K562 treated with DMSO at 1 percent for 24 hours (cell line): ENCODE results near the gene POLR2I. TPM values are rescaled to one million over a fixed set of nuclear protein-coding genes. Genes with fewer than 3 reads are reported as not detected.

Experiments
- total RNA-seq: library from RNA; unstranded; fragments of 300-600 nt; gene quantifications from 2 replicates; pipeline ENCODE4 v1.2.3, GENCODE V29; 2022; ENCODE audit warnings: low read depth; ENCODE audit not compliant: insufficient read depth

POLR2I gene
- 89.6 and 182 TPM in 2 replicates for total RNA-seq

GRCh38 chr19:36114721-36115452, at the start of gene POLR2I:
POLR2I (minus strand) TSS chr19:36114875; CDS start chr19:36114856, 19 bp downstream.

DNA sequence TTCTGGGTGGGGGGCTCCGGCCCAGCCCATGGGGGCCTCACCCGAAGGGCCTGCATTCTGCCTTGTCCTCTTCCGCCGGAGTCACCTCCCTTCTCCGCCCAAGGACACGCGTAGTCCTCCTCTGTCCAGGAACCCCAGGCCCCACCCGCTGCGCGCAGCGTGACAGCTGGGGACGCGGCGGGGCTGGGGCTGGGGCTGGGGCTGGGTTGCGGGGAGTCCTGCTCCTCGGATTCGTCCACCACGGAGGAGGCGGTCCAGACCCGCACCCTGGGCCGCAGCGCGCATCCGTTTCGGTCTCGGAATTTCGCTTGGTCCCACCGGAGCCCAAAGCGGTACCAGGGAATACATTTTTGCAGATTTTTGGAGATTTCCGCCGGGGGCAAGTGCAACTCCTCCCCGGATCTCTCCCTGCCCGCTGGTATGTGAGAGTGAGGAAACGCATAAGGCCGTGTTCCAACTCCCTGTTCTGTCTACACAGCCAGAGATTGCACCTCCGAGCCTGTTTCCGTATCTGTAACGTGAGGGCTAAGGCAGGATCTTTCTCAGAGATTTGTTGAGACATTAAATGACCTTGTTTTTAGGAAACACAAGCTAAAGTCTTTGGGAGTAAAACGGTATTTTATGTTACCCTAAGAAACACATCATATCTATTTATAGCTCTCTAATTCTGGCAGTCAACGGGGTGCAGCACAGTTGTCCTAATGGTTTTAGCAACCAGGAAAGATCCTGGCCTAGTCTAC, 37.8 kb upstream of the POLR2I start, which contains the start of gene COX7A1:
COX7A1 (minus strand) TSS at position 96 of the 740 bp plus-strand sequence; CDS start at position 56, 40 bp downstream.

DNA sequence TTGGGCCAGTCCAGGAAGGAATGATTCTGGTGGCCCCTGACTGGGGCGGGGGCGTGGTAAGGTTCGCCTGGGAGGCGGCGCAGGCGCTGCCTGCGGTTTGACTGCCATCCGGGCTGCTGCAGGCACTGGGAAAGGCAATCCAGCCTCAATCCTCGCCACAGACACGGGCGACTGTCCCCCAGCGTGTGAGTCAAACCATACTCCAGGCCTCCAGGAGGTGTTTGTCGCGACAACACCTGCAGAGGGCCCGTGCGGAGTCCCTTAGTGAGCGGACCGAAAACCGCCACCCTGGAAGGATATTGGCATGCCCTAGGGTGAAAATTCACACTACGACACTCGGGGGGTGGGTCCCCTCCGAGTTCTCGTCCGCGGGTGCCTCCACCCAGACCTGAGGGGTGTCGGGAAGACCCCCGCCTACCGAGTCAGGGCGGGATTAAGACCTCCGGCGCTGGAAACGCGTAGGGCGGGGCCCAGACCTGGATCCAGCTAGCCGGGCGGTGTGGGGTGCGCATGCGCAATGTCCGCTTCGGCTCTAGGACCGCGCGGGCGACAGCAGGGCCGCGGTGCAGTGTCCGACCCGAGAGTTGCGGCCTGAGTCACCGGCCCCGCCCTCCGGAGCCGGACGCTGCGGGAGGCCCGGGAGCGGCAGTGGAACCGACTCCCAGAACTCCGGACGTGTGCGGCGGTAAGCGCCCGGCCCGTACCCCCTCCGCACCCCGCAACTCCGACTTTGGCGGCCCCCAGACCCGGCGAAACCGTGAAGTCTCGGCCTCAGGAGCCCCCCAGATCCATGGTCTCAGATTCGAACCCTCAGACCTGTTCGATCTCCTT, 25.0 kb upstream of the POLR2I start, which contains the start of gene CAPNS1:
CAPNS1 (plus strand) TSS at position 594 of the 831 bp plus-strand sequence. CDS start 946 bp downstream, outside the sequence.

GRCh38 chr19:36115453-36116343, 1.0 kb upstream of the POLR2I start, which contains the start of gene TBCB:
TBCB (plus strand) TSS chr19:36115468; CDS start chr19:36115561, 93 bp downstream.

GRCh38 chr19:36110487-36111199, 4.0 kb downstream of the POLR2I start, which contains the start of gene OVOL3:
OVOL3 (plus strand) TSS chr19:36111143; CDS start chr19:36111203, 60 bp downstream.

Other genes with a start within 250 kb of the POLR2I start
- 21.4 and 23.2 TPM in 2 replicates for gene APLP1, start 246.3 kb downstream of the POLR2I start, total RNA-seq
- gene NFKBID, start 214.3 kb downstream of the POLR2I start, total RNA-seq, result 6.9 and 7.5 TPM in 2 replicates
- gene HCST, start 212.3 kb downstream of the POLR2I start, total RNA-seq, result not detected in 2 replicates
- gene TYROBP, start 206.6 kb downstream of the POLR2I start, total RNA-seq, result 24.5 and 26.3 TPM in 2 replicates
- gene LRFN3, start 178.5 kb downstream of the POLR2I start, total RNA-seq, result 0.32 and 0.80 TPM in 2 replicates
- gene SDHAF1, start 119.7 kb downstream of the POLR2I start, total RNA-seq, result 65.0 and 68.6 TPM in 2 replicates
- 0.51 TPM in 1 of 2 replicates, not detected in the other for gene SYNE4, start 106.1 kb downstream of the POLR2I start, total RNA-seq
- 49.2 and 50.7 TPM in 2 replicates for gene ALKBH6, start 100.7 kb downstream of the POLR2I start, total RNA-seq
- 1.1 and 7.2 TPM in 2 replicates for gene CLIP3, start 82.0 kb downstream of the POLR2I start, total RNA-seq
- gene THAP8, start 60.6 kb downstream of the POLR2I start, total RNA-seq, result 8.1 and 8.7 TPM in 2 replicates
- gene WDR62, start 60.0 kb downstream of the POLR2I start, total RNA-seq, result 40.2 and 43.2 TPM in 2 replicates
- gene OVOL3, start 3.7 kb downstream of the POLR2I start, total RNA-seq, result 0.70 TPM in 1 of 2 replicates, not detected in the other
- 112 and 130 TPM in 2 replicates for gene TBCB, start 593 bp upstream of the POLR2I start, total RNA-seq
- 307 and 326 TPM in 2 replicates for gene CAPNS1, start 25.2 kb upstream of the POLR2I start, total RNA-seq
- gene COX7A1, start 37.6 kb upstream of the POLR2I start, total RNA-seq, result not detected in 2 replicates
- gene ZNF565, start 99.8 kb upstream of the POLR2I start, total RNA-seq, result 0.51 and 1.1 TPM in 2 replicates
- gene ZNF146, start 100.2 kb upstream of the POLR2I start, total RNA-seq, result 26.4 and 32.6 TPM in 2 replicates